Loucy (cell line): ENCODE measurements around the gene APMAP.

Source experiments
- CTCF ChIP-seq: fragments of 200-600 bp; sonication (generic); conservative IDR thresholded peaks from 2 replicates; pipeline ENCODE4 v1.5.1; 2014; ENCODE audit warnings: mild to moderate bottlenecking, antibody characterized with exemption, low read length
- EZH2phosphoT487 ChIP-seq: fragments of 200-600 bp; IDR thresholded peaks from 2 replicates; pipeline ENCODE4 v1.6.1; 2018; ENCODE audit warnings: antibody characterized with exemption, mild to moderate bottlenecking, moderate library complexity, borderline replicate concordance

GRCh38 chr20:24980291-24981053, 12.1 kb downstream of the APMAP start:
- TF ChIP-seq CTCF (no peak), EZH2phosphoT487 (no peak)
